Effector memory CD8-positive, alpha-beta T cell (primary cell): ENCODE measurements around the gene TNNT2.

Experiments used
- ATAC-seq: fragments of 150-1000 bp; cut with Tn5 transposase; replicated peaks from 2 replicates; pipeline ENCODE4 v1.10.0; 2021; ENCODE audit warnings: mild to moderate bottlenecking, moderate library complexity
- DNase-seq, 3 experiments: peaks; one replicate each; pipeline ENCODE4 v3.0.0; 2021
- H3K27ac Mint-ChIP-seq, 2 donors: one replicate each; pipeline ENCODE4 v1.8.0; 2022; ENCODE audit warnings: mild to moderate bottlenecking in 2 of 2, mixed read lengths in 2 of 2, moderate library complexity in 2 of 2
- H3K27me3 Mint-ChIP-seq, 2 donors: one replicate each; pipeline ENCODE4 v1.8.0; 2022; ENCODE audit warnings: mixed read lengths in 2 of 2
- H3K36me3 Mint-ChIP-seq: one replicate; pipeline ENCODE4 v1.8.0; 2022; ENCODE audit warnings: mild to moderate bottlenecking, moderate library complexity, mixed read lengths; ENCODE audit not compliant: insufficient read depth
- H3K4me1 Mint-ChIP-seq, 2 donors: one replicate each; pipeline ENCODE4 v1.8.0; 2022; ENCODE audit warnings: low read depth in 2 of 2, mixed read lengths in 2 of 2
- H3K4me3 Mint-ChIP-seq, 2 donors: one replicate each; pipeline ENCODE4 v1.8.0; 2022; ENCODE audit warnings: mild to moderate bottlenecking in 2 of 2, mixed read lengths in 2 of 2, moderate library complexity in 2 of 2
- H3K9me3 Mint-ChIP-seq, 2 donors: one replicate each; pipeline ENCODE4 v1.8.0; 2022; ENCODE audit warnings: mixed read lengths in 2 of 2

The TNNT2 gene

GRCh38 chr1:201411292-201411691, 33.8 kb upstream of the TNNT2 start:
- H3K9me3 Mint-ChIP-seq: no peaks in the 10 kb centered on the region
- peaks cover 15 to 44% of the 10 kb centered on the region in 2 donors for H3K27me3 Mint-ChIP-seq
- no peak for ATAC-seq
- no peak overlapping the region for H3K4me3 Mint-ChIP-seq
- H3K4me1 Mint-ChIP-seq: peaks cover 4% of the 10 kb centered on the region in 2 donors
- DNase-seq: no peak
- peaks cover 3% of the 10 kb centered on the region for H3K36me3 Mint-ChIP-seq
- H3K27ac Mint-ChIP-seq: no peak overlapping the region

GRCh38 chr1:201409440-201409839, 32.0 kb upstream of the TNNT2 start:
- H3K27ac Mint-ChIP-seq: no peak overlapping the region
- no peak overlapping the region for H3K4me3 Mint-ChIP-seq
- no peak for ATAC-seq
- H3K4me1 Mint-ChIP-seq: peaks cover 4 to 6% of the 10 kb centered on the region in 2 donors
- H3K36me3 Mint-ChIP-seq: peaks cover 3% of the 10 kb centered on the region
- DNase-seq: no peak
- H3K27me3 Mint-ChIP-seq: peaks cover 0 to 27% of the 10 kb centered on the region in 2 donors
- H3K9me3 Mint-ChIP-seq: no peaks in the 10 kb centered on the region

- Mint-ChIP-seq H3K4me1 (peaks cover 4 to 6% of the 10 kb centered on the region in 2 donors), H3K36me3 (peaks cover 3% of the 10 kb centered on the region), H3K9me3 (no peaks in the 10 kb centered on the region), H3K4me3 (no peak overlapping the region), H3K27ac (no peak overlapping the region), H3K27me3 (peaks cover 0 to 23% of the 10 kb centered on the region in 2 donors)
- ATAC-seq: no peak
- DNase-seq: no peak
Measured at GRCh38 chr1:201408834-201409200, 31.3 kb upstream of the TNNT2 start.

GRCh38 chr1:201408176-201408833, 30.8 kb upstream of the TNNT2 start:
- DNase-seq (peak; percentile 51 to 65 (median 55)), ATAC-seq (peak; percentile 56)
- H3K4me3 Mint-ChIP-seq: no peak overlapping the region
- no peaks in the 10 kb centered on the region for H3K9me3 Mint-ChIP-seq
- H3K4me1 Mint-ChIP-seq: peaks cover 4 to 6% of the 10 kb centered on the region in 2 donors
- peaks cover 3% of the 10 kb centered on the region for H3K36me3 Mint-ChIP-seq
- H3K27me3 Mint-ChIP-seq: peaks cover 0 to 23% of the 10 kb centered on the region in 2 donors
- H3K27ac Mint-ChIP-seq: peak overlapping the region in 1 of 2 donors; percentile 65

GRCh38 chr1:201406831-201407406, 29.4 kb upstream of the TNNT2 start:
- Mint-ChIP-seq H3K9me3 (no peaks in the 10 kb centered on the region), H3K4me1 (peaks cover 4 to 6% of the 10 kb centered on the region in 2 donors), H3K36me3 (peaks cover 3% of the 10 kb centered on the region), H3K4me3 (no peak overlapping the region), H3K27ac (no peak overlapping the region), H3K27me3 (peaks cover 0 to 10% of the 10 kb centered on the region in 2 donors)
- DNase-seq (no peak), ATAC-seq (no peak)

GRCh38 chr1:201405484-201405831, 28.0 kb upstream of the TNNT2 start:
- no peak overlapping the region for H3K4me3 Mint-ChIP-seq
- ATAC-seq (no peak), DNase-seq (no peak)
- peaks cover 4 to 6% of the 10 kb centered on the region in 2 donors for H3K4me1 Mint-ChIP-seq
- peaks cover 3% of the 10 kb centered on the region for H3K36me3 Mint-ChIP-seq
- no peaks in the 10 kb centered on the region for H3K9me3 Mint-ChIP-seq
- H3K27me3 Mint-ChIP-seq: peaks cover 0 to 10% of the 10 kb centered on the region in 2 donors
- H3K27ac Mint-ChIP-seq: no peak overlapping the region

- peaks cover 3% of the 10 kb centered on the region for H3K36me3 Mint-ChIP-seq
- no peak overlapping the region for H3K27ac Mint-ChIP-seq
- H3K4me3 Mint-ChIP-seq: no peak overlapping the region
- ATAC-seq (no peak), DNase-seq (no peak)
- peaks cover 0 to 10% of the 10 kb centered on the region in 2 donors for H3K27me3 Mint-ChIP-seq
- no peaks in the 10 kb centered on the region for H3K9me3 Mint-ChIP-seq
- peaks cover 4 to 6% of the 10 kb centered on the region in 2 donors for H3K4me1 Mint-ChIP-seq
Measured at GRCh38 chr1:201404722-201405483, 27.4 kb upstream of the TNNT2 start.

GRCh38 chr1:201404055-201404454, 26.6 kb upstream of the TNNT2 start:
- ATAC-seq: no peak
- H3K4me3 Mint-ChIP-seq: no peak overlapping the region

GRCh38 chr1:201403359-201403758, 25.9 kb upstream of the TNNT2 start:
- Mint-ChIP-seq H3K4me1 (peaks cover 3 to 5% of the 10 kb centered on the region in 2 donors), H3K27ac (no peak overlapping the region), H3K9me3 (no peaks in the 10 kb centered on the region), H3K36me3 (peaks cover 3% of the 10 kb centered on the region), H3K27me3 (peaks cover 6 to 15% of the 10 kb centered on the region in 2 donors), H3K4me3 (no peak overlapping the region)
- ATAC-seq (no peak), DNase-seq (no peak)

More at GRCh38 chr1:201404055-201404454, 26.6 kb upstream of the TNNT2 start:
- peaks cover 0 to 12% of the 10 kb centered on the region in 2 donors for H3K27me3 Mint-ChIP-seq
- peaks cover 4 to 6% of the 10 kb centered on the region in 2 donors for H3K4me1 Mint-ChIP-seq
- DNase-seq: no peak
- no peaks in the 10 kb centered on the region for H3K9me3 Mint-ChIP-seq
- no peak overlapping the region for H3K27ac Mint-ChIP-seq
- H3K36me3 Mint-ChIP-seq: peaks cover 3% of the 10 kb centered on the region

GRCh38 chr1:201401700-201402099, 24.2 kb upstream of the TNNT2 start:
- no peaks in the 10 kb centered on the region for H3K9me3 Mint-ChIP-seq
- ATAC-seq (no peak), DNase-seq (no peak)
- no peak overlapping the region for H3K27ac Mint-ChIP-seq
- H3K4me1 Mint-ChIP-seq: peaks cover 0 to 2% of the 10 kb centered on the region in 2 donors
- H3K36me3 Mint-ChIP-seq: no peaks in the 10 kb centered on the region
- H3K4me3 Mint-ChIP-seq: no peak overlapping the region
- H3K27me3 Mint-ChIP-seq: peaks cover 19 to 26% of the 10 kb centered on the region in 2 donors

GRCh38 chr1:201400852-201401230, 23.4 kb upstream of the TNNT2 start:
- Mint-ChIP-seq H3K27me3 (peaks cover 26 to 34% of the 10 kb centered on the region in 2 donors), H3K4me3 (no peak overlapping the region), H3K27ac (no peak overlapping the region), H3K36me3 (no peaks in the 10 kb centered on the region), H3K4me1 (peaks cover 0 to 2% of the 10 kb centered on the region in 2 donors), H3K9me3 (no peaks in the 10 kb centered on the region)
- no peak for DNase-seq
- no peak for ATAC-seq

- no peak for ATAC-seq
- Mint-ChIP-seq H3K27ac (no peak overlapping the region), H3K4me1 (no peaks in the 10 kb centered on the region), H3K27me3 (peaks cover 31 to 39% of the 10 kb centered on the region in 2 donors), H3K36me3 (no peaks in the 10 kb centered on the region), H3K4me3 (no peak overlapping the region), H3K9me3 (no peaks in the 10 kb centered on the region)
- DNase-seq: no peak
Measured at GRCh38 chr1:201400212-201400851, 22.9 kb upstream of the TNNT2 start.

GRCh38 chr1:201399352-201400126, 22.1 kb upstream of the TNNT2 start:
- ATAC-seq (no peak), DNase-seq (no peak)
- H3K27me3 Mint-ChIP-seq: peaks cover 39 to 47% of the 10 kb centered on the region in 2 donors
- H3K27ac Mint-ChIP-seq: no peak overlapping the region
- H3K4me3 Mint-ChIP-seq: no peak overlapping the region
- no peaks in the 10 kb centered on the region for H3K4me1 Mint-ChIP-seq
- H3K36me3 Mint-ChIP-seq: no peaks in the 10 kb centered on the region
- H3K9me3 Mint-ChIP-seq: no peaks in the 10 kb centered on the region
